Occipital lobe (tissue), 2 donors: ENCODE measurements around the gene CTPS1. TPM values are rescaled to one million over a fixed set of nuclear protein-coding genes. Genes with fewer than 3 reads are reported as not detected.

ENCODE experiments used
- DNase-seq: peaks from one replicate; lab custom pipeline; 2025; lab: John Stamatoyannopoulos, UW
- total RNA-seq: library from RNA; depleted of rRNA; stranded (reverse); fragments of >200 nt; gene quantifications from one replicate; pipeline ENCODE4 v1.2.3, GENCODE V29; 2014

The CTPS1 gene
- total RNA-seq, 1 donor from 2014 or later: 16.5 TPM

GRCh38 chr1:40998668-40999067 lies 19.2 kb downstream of the CTPS1 start:
- DNase-seq: no peak

GRCh38 chr1:41003127-41003639 lies 23.7 kb downstream of the CTPS1 start:
- no peak for DNase-seq

- DNase-seq: peak; percentile 84
Observed at GRCh38 chr1:41003640-41004220, 24.2 kb downstream of the CTPS1 start.

GRCh38 chr1:41005876-41006275 lies 26.4 kb downstream of the CTPS1 start:
- DNase-seq: no peak

- DNase-seq: no peak
Observed at GRCh38 chr1:41006942-41007865, 27.7 kb downstream of the CTPS1 start.

GRCh38 chr1:41009466-41009865 lies 30.0 kb downstream of the CTPS1 start:
- DNase-seq: no peak

- DNase-seq: no peak
Observed at GRCh38 chr1:41010345-41010744, 30.8 kb downstream of the CTPS1 start.

GRCh38 chr1:41013024-41013423 lies 33.5 kb downstream of the CTPS1 start:
- DNase-seq: no peak

GRCh38 chr1:41013796-41014195 lies 34.3 kb downstream of the CTPS1 start:
- DNase-seq: no peak

GRCh38 chr1:41014871-41015270 lies 35.4 kb downstream of the CTPS1 start:
- DNase-seq: no peak

- no peak for DNase-seq
Observed at GRCh38 chr1:41015281-41015896, 35.9 kb downstream of the CTPS1 start.

GRCh38 chr1:41015897-41016470 lies 36.5 kb downstream of the CTPS1 start:
- DNase-seq: no peak

- DNase-seq: no peak
Observed at GRCh38 chr1:41017141-41018017, 37.9 kb downstream of the CTPS1 start.

- no peak for DNase-seq
Observed at GRCh38 chr1:41018018-41018410, 38.5 kb downstream of the CTPS1 start.

GRCh38 chr1:41019353-41019745 lies 39.9 kb downstream of the CTPS1 start:
- no peak for DNase-seq

- DNase-seq: no peak
Observed at GRCh38 chr1:41020109-41020576, 40.6 kb downstream of the CTPS1 start.

- DNase-seq: no peak
Observed at GRCh38 chr1:41020654-41021053, 41.2 kb downstream of the CTPS1 start.

GRCh38 chr1:41021526-41022308 lies 42.2 kb downstream of the CTPS1 start, which contains the start of gene SLFNL1:
TSS of gene SLFNL1 (minus strand) at chr1:41021725. CDS start at chr1:41020660, 1,065 bp downstream.
- no peak for DNase-seq

- DNase-seq: no peak
Observed at GRCh38 chr1:41022424-41022823, 42.9 kb downstream of the CTPS1 start.
